Measurements from ENCODE around the gene JAGN1. TPM values are rescaled to one million over a fixed set of nuclear protein-coding genes. Genes with fewer than 3 reads are reported as not detected.
"Not testable (repeated sequence)": the region's sequence is repeated elsewhere in the genome, so short reads cannot be mapped to it uniquely, and the experiment has no call there.

Gene JAGN1
- polyA plus RNA-seq, 3 donors, result 48.1 to 56.8 (median 53.2) TPM

DNA sequence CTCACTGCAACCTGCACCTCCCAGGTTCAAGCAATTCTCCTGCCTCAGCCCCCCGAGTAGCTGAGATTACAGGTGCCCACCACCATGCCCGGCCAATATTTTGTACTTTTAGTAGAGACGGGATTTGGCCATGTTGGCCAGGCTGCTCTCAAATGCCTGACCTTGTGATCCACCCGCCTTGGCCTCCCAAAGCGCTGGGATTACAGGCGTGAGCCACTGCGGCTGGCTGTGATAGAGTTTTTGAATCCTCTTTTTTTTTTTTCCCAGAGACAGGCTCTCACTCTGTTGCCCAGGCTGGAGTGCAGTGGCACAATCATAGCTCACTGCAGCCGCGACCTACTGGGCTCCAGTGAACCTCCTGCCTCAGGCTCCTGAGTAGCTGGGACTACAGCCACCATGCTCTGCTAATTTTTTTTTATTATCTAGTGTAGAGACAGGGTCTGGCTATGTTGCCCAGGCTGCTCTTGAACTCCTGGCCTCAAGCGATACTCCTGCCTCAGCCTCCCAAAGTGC, 25.2 kb upstream of the JAGN1 start:
- not testable (repeated sequence) for DNase-seq (ENCODE audit: low read depth in 3 of 3, low spot score in 2 of 3)

DNA sequence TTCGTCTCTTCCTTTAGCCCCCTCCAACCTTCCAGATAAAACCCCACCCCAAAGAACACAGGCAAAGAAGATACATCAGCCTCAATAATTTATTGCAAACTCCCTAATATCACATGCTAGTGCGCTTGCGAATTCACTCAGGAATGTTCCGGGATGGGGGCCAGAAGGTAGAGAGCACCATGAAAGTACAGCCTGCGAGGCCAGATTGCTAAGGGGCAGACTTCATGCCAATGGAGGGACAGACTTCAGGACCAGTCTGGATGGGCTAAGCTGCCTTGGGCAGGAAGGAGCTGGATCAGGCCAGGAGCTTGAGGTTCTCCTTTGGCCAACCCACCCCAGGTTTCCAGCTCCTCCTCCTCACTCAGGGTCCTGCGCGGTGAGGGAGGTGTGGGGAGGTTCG, 23.8 kb upstream of the JAGN1 start:
- DNase-seq (ENCODE audit: low read depth in 3 of 3, low spot score in 2 of 3), result no peak

DNA sequence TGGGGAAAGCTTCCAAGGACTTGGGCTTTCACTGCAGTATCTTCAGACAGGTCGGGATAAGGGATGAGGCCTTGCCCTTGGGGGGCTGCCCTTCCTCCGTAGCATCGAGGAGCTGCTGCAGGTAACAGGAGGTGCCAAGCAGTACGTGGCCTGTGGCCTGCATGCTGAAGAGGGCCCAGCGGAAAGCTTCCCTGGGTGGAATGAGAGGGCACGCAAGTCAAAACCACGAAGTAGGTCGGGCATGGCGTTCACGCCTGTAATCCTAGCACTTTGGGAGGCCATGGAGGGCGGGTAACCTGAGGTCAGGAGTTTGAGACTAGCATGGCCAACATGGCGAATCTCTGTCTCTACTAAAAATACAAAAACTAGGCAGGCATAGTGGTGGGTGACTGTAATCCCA, 23.3 kb upstream of the JAGN1 start:
- DNase-seq (ENCODE audit: low read depth in 3 of 3, low spot score in 2 of 3), result no peak

DNA sequence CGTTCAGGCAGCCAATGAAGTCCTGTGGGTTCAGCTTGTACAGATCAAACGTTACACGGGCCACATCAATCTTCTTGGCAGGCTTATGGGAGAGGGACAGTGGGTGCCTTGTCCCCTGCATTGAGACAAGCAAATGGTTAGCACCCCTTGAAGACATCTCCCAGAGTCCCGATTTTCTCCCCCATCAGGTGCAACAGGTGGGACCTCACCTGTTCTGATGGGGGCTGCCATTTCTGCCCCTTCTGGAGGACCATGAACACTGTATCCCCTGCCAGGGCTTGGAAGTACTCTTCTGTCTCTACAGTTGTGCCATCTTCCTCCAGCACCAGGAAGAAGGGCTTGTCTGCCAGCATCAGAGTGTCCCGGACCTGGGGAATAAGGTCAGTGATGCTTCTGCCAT, 20.5 kb upstream of the JAGN1 start:
- no peak for DNase-seq (ENCODE audit: low read depth in 3 of 3, low spot score in 2 of 3)

DNA sequence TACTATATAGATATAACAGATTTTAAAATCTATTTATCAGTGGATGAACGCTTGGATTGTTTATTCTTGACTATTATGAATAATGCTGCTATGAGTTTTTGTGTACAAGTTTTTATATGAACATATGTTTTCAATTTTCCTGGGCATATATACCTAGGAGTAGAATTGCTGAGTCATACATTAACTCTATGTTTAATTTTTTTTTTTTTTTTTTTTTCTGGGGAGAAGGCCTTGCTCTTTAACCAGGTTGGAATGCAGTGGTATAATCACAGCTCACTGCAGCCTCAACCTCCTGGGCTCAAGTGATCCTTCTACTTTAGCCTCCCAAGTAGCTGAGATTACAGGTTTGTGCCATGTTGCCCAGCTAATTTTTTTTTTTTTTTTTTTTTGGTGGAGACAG, 19.4 kb upstream of the JAGN1 start:
- DNase-seq (ENCODE audit: low read depth in 3 of 3, low spot score in 2 of 3), result no peak

DNA sequence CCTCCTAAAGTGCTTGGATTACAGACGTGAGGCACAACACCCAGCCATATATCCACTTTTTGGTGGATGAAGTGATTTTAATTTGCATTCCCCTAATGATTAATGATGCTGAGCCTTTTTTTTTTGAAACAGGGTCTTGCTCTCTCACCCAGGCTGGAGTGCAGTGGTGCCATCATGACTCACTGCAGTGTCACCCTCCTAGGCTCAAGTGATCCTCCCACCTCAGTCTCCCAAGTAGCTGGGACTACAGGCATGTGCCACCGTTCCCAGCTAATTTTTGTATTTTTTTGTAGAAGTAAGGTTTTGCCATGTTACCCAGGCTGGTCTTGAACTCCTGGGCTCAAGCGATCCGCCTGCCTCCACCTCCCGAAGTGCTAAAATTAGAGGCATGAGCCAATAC, 18.3 kb upstream of the JAGN1 start:
- DNase-seq (ENCODE audit: low read depth in 3 of 3, low spot score in 2 of 3), result not testable (repeated sequence)

DNA sequence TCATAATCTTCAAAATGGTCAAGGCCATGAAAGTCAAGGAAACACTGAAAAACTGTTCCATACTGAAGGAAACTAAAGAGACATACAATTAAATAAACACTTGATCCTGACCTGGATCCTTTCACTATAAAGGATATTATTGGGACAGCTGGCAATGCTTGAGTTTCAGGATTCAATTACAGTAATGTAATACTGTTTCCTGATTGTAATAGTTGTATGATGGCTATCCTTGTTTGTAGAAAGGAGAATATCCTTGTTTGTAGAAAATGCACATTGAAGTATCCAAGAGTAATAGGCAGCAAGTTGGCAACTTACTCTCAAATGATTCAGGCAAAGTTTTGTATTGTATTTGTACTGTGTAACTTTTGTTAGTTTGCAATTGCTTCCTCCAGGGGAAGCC, 15.0 kb upstream of the JAGN1 start:
- no peak for DNase-seq (ENCODE audit: low read depth in 3 of 3, low spot score in 2 of 3)

DNA sequence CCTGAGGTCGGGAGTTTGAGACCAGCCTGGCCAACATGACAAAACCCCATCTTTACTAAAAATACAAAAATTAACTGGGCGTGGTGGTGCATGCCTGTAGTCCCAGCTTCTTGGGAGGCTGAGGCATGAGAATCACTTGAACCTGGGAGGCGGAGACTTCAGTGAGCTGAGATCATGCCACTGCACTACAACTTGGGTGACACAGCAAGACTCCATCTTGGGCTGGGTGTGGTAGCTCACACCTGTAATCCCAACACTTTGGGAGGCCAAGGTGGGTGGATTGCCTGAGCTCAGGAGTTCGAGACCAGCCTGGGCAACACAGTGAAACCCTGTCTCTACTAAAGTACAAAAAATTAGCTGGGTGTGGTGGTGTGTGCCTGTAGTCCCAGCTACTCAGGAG, 14.2 kb upstream of the JAGN1 start:
- not testable (repeated sequence) for DNase-seq (ENCODE audit: low read depth in 3 of 3, low spot score in 2 of 3)

DNA sequence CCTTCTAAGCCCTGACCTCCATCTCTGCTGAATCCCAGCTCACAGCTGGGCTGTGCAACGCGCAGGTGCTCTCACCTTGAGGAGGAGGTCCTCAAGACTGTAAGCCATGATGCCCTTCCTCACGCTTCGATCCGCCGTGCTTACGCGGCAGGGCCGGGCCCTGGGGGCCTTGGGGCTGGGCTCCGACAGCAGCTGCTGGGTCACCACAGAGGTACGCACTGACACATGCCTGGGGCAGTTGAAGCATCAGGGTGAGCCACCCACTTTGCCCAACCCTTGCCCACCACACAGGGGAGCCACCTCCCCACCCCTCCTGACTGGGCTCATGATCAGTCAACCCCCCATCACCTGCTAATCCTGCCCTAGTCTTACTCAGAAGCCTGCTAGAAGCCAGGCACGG, 13.4 kb upstream of the JAGN1 start:
- DNase-seq (ENCODE audit: low read depth in 3 of 3, low spot score in 2 of 3), result no peak

DNA sequence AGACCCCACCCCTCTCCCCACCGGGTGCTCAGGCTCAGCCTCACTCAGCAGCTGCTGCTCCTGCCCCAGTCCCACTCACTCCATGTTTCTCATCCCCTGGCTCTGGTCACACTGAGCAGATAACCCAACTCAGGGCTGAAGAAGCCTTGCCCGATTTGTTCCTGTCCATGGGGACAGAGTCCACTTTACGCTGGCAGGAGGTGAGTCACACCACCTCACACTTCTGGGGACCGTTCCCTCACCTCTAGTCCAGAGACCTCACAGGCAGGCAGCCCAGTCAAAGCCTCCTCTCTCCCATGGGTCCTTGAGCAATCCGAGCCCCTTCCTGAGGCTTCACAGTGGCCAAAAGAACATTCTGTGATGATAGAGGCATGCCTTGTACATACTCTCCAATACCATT, 11.7 kb upstream of the JAGN1 start:
- DNase-seq (ENCODE audit: low read depth in 3 of 3, low spot score in 2 of 3), result no peak

DNA sequence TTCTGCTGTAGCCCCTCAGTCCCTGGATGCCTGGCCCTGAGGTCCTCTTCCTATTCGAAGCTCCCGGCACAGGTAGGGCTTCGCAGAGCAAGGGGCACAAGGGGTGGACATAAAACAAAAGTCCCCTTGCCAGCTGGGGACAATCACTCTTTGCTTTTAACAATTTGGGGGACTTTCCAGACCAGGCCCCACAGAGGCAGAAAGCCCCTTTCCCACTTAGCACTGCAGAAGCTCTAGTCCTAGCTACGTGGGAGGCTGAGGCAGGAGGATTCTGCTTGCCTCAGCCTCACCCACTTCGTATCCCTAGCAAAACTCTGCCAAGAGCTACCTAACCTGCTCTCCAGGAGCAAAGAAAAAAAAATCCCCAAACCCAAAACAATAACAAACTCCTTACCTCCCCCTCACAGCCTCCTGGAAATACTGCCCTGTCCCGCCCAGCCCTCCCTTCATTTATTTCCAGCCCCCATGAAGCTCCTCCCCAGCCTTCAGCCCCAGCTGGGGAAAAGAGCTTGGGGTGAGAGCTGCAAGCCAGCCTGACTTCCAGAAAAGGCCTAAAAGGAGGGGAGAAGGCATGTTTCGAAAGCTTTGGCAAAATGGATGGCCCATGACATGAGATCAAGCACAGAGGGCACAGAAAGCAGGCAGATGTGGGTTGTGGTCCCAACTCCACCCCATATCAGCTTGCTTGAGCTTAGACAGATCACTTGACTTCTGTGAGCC, 10.4 kb upstream of the JAGN1 start, which contains the start of gene CIDEC:
TSS of gene CIDEC (minus strand) at position 424 of the 720 bp plus-strand sequence. CDS start 1,767 bp downstream, outside the sequence.
- DNase-seq (ENCODE audit: low read depth in 3 of 3, low spot score in 2 of 3), result no peak

DNA sequence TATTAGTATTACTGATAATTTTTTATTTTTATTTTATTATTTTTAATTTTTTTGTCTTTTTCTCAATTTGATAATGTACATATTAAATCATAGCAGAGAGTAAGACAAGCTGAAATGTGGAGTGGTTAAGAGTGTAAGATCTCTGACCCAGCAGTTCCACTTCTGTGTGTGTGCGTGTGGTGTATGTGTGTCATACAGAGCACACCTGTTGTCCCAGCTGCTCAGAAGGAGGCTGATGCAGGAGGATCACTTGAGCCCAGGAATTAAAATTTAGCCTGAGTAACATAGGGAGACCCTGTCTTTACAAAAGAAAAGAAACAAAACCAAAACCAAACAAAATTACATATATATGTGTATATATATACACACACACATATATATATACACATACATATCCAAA, 9.0 kb upstream of the JAGN1 start:
- no peak for DNase-seq (ENCODE audit: low read depth in 3 of 3, low spot score in 2 of 3)

DNA sequence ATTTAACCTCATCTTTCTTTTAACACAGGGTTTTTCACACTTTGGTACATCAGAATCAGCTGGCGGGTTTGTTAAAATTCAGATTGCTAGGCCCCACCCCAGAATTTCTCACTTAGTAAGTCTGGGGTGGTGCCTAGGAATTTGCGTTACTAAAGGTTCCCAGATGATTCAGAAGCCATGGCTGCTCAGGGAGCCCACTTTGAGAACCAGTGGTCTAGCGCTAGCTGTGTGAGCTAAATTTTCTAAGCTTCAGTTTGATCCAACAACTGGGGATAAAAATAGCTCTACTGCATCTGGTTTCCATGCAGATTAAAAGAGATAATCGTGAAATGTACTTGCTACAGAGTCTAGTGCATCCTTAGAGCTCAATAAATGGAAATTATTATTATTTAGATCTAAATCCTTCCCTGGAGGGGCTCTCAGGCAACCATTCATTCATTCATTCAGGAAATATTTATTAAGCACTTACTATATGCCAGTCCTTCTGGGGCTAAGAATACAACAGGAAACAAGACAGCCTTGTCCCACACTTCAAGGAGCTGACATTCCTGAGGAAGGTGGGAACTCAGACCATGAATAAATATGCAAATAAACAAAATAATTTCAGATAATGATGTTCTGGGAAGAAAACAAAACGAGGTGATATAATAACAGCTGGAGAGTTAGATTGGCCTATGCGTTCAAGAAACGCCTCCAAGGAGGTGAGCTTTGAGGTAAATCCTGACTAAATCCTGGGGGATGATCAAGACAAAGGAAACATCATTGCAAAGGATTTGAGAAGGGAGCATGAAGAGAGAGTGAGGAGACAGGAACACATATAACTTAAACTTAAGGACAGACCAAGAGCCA, 6.5 kb upstream of the JAGN1 start:
- DNase-seq (ENCODE audit: low read depth in 3 of 3, low spot score in 2 of 3), result no peak

DNA sequence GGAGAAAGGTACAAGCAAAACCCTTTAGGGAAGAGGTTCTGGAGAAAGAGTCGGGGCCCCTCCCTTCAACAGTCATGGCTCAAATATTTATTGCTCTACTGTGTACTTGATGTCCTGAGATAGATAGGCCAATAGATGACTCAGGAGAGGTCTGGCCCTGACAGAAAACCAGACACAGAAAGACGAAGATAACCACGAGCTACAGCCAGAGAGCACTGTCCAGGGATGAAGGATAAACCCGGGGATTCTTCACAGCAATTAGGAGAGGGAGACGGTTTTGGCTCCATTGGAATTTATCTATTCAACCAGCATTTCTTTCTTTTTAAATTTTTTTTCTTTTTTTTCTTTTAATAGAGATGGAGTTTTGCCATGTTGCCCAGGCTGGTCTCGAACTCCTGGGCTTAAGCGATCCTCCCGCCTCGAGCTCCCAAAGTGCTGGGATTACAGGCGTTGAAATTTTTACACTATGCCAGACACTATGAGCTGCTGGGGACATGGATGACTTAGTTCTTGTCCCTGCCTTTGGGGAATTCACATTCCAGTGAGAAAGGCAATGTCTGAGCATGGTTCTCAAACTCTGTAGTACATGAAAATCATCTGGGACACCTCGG, 5.8 kb upstream of the JAGN1 start:
- no peak for DNase-seq (ENCODE audit: low read depth in 3 of 3, low spot score in 2 of 3)

DNA sequence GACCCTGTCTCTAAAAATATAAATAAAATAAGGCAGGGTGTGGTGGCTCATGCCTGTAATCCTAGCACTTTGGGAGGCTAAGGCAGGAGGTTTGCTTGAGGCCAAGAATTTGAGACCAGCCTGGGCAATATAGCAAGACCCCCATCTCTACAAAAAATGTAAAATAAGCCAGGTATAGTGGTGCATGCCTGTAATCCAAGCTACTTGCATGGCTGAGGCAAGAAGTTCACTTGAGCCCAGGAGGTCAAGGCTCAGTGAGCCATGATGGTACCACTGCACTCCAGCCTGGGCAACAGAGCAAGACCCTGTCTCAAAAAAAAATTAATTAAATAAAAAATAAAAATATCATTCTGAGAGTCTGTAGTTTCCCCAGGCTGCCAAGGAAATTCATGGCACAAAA, 4.1 kb upstream of the JAGN1 start:
- no peak for DNase-seq (ENCODE audit: low read depth in 3 of 3, low spot score in 2 of 3)

DNA sequence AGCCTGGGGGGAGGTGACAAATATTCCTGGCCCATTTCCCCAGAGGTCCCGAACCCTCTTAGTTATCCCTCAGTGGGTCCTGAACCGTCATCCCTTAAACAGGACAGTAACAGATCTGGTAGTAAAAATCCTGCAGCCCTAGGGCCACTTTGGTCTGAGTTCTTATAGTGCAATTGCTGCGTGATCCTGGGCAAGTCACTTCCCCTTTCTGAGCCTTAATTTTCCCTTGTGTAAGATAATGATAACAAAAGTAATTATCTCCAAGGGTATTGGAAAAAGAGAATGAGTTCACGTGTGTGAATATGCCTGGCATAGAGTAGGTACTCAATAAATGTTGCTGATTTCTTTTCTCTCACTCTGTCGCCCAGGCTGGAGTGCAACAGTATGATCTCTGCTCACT, 2.9 kb upstream of the JAGN1 start:
- DNase-seq (ENCODE audit: low read depth in 3 of 3, low spot score in 2 of 3), result no peak

DNA sequence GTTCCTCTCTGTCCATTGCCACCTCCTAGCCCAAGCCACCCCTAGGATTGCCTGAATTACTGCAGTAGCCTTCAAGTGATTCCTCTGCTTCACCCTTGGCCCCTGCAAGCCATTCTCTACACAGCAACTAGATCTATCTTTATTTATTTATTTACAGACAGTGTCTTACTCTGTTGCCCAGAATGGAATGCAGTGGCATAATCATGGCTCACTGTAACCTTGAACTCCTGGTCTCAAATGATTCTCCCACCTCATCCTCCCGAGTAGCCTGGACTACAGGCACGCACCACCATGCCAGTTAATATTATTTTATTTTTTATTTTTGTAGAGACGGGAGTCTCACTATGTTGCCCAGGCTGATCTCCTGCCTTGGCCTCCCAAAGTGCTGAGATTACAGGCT, 1.9 kb upstream of the JAGN1 start:
- no peak for DNase-seq (ENCODE audit: low read depth in 3 of 3, low spot score in 2 of 3)

DNA sequence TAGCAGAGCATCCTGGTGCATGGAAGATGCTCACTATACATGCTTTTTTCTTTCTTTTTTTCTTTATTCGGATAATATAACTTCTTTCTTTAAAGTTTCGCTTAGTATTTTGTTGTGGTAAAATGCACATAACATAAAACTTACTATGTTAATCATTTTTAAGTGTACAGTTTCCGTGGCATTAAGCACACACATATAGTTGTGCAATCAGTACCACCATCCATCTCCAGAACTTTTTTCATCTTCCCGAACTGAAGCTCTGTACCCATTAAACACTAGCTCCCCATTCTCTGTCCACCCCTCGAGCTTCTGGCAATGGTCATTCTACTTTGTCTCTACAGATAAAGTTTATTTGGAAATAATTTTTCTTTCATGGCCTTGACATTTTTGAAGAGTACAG, 1.0 kb upstream of the JAGN1 start:
- DNase-seq (ENCODE audit: low read depth in 3 of 3, low spot score in 2 of 3), result no peak

DNA sequence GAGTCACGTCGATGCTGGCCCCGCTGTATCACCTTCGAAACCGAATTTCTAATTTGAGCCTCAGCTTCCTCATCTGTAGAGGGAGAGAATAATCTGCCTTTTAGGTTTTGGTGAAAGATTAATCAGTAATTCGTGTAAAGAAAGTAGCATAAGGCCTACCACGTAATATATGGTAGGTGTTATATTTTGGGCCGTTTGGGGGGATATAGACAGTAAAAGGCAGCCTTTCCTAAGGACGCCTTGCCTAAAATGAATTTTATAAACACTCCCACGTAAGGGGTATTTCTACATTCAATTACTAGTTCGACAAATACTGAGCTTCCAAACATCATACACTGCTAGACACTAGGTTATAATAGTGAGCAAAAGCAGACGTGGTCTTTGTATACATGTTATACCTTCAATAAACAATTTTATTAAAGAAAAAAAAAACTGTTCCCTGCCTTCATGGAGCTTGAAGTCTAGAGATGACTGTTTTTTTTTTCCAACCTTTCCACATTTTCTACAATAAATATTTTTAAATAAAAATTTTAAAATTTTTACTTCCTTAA, 737 bp downstream of the JAGN1 start:
- DNase-seq (ENCODE audit: low read depth in 3 of 3, low spot score in 2 of 3), result no peak

DNA sequence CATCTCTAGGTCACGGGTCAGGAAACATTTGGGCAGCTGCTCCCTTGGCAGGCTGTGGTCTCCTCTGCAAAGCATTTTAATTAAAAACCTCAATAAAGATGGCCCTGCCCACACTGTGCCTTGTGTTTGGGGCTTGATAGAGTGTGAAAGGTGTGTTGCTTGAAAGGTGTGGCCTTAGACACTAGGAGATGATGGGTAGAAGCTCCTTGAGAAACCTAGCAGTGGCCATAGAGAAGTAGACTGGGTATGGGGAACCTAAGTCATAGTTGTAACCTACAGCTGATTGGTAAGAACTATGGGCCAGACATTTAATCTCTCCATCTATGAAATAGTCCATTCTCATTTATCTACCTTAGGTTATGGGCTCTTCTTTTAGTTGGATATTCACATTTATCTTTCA, 3.3 kb downstream of the JAGN1 start:
- no peak for DNase-seq (ENCODE audit: low read depth in 3 of 3, low spot score in 2 of 3)

DNA sequence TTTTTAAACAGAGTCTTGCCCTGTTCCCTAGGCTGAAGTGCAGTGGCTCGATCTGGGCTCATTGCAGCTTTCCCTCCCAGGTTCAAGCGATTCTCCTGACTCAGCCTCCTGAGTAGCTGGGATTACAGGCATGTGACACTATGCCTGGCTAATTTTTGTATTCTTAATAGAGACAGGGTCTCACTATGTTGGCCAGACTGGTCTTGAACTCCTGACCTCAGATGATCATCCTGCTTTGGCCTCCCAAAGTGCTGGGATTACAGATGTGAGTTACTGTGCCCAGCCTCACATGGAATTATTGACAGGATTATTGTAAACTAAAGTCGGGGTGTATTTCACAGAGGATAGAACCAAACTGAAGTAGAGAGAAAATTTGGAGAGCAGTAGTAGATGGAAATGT, 5.3 kb downstream of the JAGN1 start:
- DNase-seq (ENCODE audit: low read depth in 3 of 3, low spot score in 2 of 3), result not testable (repeated sequence)
